PC-3 (cell line): ENCODE data around the gene NEU1.
"Not testable (repeated sequence)": the region's sequence is repeated elsewhere in the genome, so short reads cannot be mapped to it uniquely, and the experiment has no call there.

Experiments used
- CTCF ChIP-seq: fragments of 300-600 bp; sonication (generic); conservative IDR thresholded peaks from 2 replicates; pipeline ENCODE4 v1.5.1; 2017; ENCODE audit warnings: antibody characterized with exemption, low read depth, mild to moderate bottlenecking, low read length
- EZH2 ChIP-seq: fragments of 300-600 bp; sonication (generic); IDR thresholded peaks from one replicate; pipeline ENCODE4 v1.6.1; 2017; ENCODE audit warnings: antibody characterized with exemption, mild to moderate bottlenecking, low read length; ENCODE audit not compliant: unreplicated experiment
- EZH2phosphoT487 ChIP-seq: fragments of 300-600 bp; sonication (generic); IDR thresholded peaks from 2 replicates; pipeline ENCODE4 v1.6.1; 2018; ENCODE audit warnings: mild to moderate bottlenecking, antibody characterized with exemption, low read length, borderline replicate concordance

- TF ChIP-seq CTCF, EZH2, EZH2phosphoT487: not testable (repeated sequence)
These were observed 38.9 kb downstream of the NEU1 start for GRCh38 chr6:31823592-31824196.
